GM10266 (cell line): Measurements from ENCODE around the gene STOX1.

ENCODE experiments used
- DNase-seq: peaks from one replicate; pipeline ENCODE4 v3.0.0; 2012; ENCODE audit errors: extremely low spot score
- CTCF ChIP-seq: IDR thresholded peaks from 2 replicates; pipeline ENCODE4 v1.5.1; 2012; ENCODE audit warnings: mild to moderate bottlenecking, low read depth; ENCODE audit not compliant: control insufficient read depth, insufficient read depth; ENCODE audit errors: missing control alignments

Gene STOX1, protein sequence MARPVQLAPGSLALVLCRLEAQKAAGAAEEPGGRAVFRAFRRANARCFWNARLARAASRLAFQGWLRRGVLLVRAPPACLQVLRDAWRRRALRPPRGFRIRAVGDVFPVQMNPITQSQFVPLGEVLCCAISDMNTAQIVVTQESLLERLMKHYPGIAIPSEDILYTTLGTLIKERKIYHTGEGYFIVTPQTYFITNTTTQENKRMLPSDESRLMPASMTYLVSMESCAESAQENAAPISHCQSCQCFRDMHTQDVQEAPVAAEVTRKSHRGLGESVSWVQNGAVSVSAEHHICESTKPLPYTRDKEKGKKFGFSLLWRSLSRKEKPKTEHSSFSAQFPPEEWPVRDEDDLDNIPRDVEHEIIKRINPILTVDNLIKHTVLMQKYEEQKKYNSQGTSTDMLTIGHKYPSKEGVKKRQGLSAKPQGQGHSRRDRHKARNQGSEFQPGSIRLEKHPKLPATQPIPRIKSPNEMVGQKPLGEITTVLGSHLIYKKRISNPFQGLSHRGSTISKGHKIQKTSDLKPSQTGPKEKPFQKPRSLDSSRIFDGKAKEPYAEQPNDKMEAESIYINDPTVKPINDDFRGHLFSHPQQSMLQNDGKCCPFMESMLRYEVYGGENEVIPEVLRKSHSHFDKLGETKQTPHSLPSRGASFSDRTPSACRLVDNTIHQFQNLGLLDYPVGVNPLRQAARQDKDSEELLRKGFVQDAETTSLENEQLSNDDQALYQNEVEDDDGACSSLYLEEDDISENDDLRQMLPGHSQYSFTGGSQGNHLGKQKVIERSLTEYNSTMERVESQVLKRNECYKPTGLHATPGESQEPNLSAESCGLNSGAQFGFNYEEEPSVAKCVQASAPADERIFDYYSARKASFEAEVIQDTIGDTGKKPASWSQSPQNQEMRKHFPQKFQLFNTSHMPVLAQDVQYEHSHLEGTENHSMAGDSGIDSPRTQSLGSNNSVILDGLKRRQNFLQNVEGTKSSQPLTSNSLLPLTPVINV

DNA sequence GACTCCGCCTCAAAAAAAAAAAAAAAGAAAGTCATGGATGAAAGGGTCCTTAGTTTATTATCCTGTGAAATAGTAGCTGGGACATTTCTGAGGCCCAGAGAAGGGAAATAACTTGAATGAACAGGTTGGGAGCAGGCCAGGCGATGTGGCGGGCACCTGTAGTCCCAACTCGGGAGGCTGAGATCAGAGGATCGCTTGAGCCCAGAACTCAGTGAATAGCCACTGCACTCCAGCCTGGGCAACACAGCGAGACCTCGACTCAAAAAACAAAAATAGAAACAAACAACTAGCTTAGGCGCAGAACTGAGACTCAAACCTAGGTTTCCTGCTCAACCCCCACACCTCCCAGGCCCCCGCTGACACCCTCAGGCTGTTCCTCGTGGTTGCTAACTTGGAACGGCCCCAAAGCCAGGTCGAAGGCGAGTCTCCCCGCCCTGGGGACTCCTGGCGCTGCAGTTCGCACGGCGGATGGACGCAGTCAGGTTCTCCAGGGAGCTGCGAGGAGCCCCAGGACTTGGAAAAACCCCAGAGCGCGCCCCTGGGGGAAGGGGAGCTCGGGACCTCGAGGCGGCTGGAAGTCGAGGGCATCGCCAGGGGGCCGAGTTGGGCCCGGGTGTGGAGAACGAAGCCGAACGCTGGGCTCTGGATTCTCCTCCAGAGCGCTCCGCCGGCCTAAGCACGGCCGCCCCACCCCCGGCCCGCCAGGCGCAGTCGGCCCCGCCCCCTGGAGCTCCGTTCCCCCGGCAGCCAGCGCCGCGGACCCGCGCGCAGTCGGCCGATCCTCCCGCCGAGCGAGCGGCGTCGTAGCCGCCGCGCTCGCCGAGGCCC, at the start of gene STOX1:
TSS of gene STOX1 (plus strand) at position 768 of the 828 bp plus-strand sequence. CDS start 93 bp downstream, outside the sequence.
- DNase-seq = peak; percentile 83
- no peak for TF ChIP-seq CTCF

DNA sequence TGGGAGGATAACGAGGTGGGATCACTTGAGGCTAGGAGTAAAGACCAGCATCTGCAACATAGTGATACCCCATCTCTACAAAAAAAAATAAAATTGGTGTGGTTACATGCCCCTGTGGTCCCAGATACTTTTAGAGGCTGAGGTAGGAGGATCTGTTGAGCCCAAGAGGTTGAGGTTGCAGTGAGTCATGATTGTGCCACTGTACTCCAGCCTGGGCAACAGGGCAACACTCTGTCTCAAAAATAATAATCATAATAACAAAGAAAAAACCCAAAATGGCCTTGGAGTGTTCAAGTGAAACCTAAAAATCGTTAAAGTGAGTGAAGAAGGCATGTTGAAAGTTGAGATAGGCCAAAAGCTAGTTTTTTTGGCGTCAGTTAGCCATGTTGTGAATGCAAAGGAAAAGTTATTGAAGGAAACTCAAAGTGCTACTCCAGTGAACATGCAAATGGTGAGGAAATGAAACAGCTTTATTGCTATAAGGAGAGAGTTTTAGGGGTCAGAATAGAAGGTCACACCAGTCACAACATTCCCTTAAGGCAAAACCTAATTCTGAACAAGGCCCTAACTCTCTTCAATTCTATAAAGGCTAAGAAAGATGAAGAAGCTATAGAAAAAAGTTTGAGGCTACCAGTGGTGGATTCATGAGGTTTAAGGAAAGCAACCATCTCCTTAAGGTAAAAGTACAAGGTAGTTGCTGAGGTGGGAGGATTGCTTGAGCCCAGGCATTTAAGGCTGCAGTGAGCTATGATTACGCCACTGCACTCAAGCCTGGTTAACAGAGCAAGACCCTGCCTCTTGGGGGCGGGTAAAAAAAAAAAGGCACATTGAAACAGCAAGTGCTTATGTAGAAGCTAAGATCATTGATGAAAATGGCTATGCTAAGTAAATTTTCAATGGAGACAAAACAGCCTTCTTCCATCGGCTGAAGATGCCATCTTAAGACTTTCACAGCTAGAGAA, 45.4 kb upstream of the STOX1 start:
- no peak for DNase-seq
- no peak for TF ChIP-seq CTCF

- TF ChIP-seq CTCF = no peak
- DNase-seq = no peak
Measured at GRCh38 chr10:68784476-68784875, 42.9 kb upstream of the STOX1 start.

GRCh38 chr10:68787813-68788212, 39.5 kb upstream of the STOX1 start:
- no peak for TF ChIP-seq CTCF
- DNase-seq = no peak

GRCh38 chr10:68790476-68790875, 36.9 kb upstream of the STOX1 start:
- no peak for TF ChIP-seq CTCF

DNA sequence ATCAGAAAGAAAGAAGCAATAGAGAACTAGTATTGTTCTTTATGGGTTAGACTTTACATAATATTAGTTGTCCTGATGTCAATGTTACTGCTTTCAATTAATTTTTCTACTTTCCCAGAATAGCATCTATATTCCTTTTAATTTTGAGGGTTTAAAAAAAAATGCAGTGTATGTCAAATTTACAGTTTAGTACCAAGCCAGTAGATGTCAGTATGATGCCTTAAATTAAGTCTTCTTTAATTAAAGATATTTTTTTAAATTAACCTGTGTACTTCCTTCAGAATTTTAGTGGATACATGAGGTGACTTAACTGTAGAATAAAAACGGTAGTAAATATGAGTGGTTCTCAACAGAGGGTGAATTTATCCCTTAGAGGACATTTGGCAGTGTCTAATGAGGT, 35.2 kb upstream of the STOX1 start:
- no peak for TF ChIP-seq CTCF
- DNase-seq = no peak

More at GRCh38 chr10:68790476-68790875, 36.9 kb upstream of the STOX1 start:
- DNase-seq = no peak
